Tibial nerve (tissue), 4 donors: ENCODE measurements around the gene CASP12. TPM values are rescaled to one million over a fixed set of nuclear protein-coding genes. Genes with fewer than 3 reads are reported as not detected.

Experiments used
- DNase-seq, 2 donors: peaks; one replicate each; pipeline ENCODE4 v3.0.0-alpha.2; 2019; ENCODE audit warnings: low spot score in 2 of 2
- H3K27ac ChIP-seq, 4 donors: fragments of 200-600 bp; sonication (generic) in 3 of 4; one replicate each; pipeline ENCODE4 v1.5.1; 2017 to 2019; ENCODE audit warnings: mild to moderate bottlenecking in 1 of 4
- H3K27me3 ChIP-seq, 2 donors: fragments of 200-600 bp; sonication (generic) in 1 of 2; one replicate each; pipeline versions ENCODE4 v1.5.1 to v1.6.0; 2017 to 2019
- H3K36me3 ChIP-seq, 3 donors: fragments of 200-600 bp; sonication (generic); one replicate each; pipeline ENCODE4 v1.5.1; 2018 to 2019
- H3K4me1 ChIP-seq, 4 donors: fragments of 200-600 bp; sonication (generic) in 3 of 4; one replicate each; pipeline ENCODE4 v1.5.1; 2017 to 2019
- H3K4me3 ChIP-seq, 4 donors: fragments of 200-600 bp; sonication (generic) in 3 of 4; one replicate each; pipeline ENCODE4 v1.5.1; 2017 to 2019; ENCODE audit warnings: mild to moderate bottlenecking in 1 of 4, moderate library complexity in 1 of 4
- H3K9me3 ChIP-seq, 4 donors: fragments of 200-600 bp; sonication (generic) in 3 of 4; one replicate each; pipeline ENCODE4 v1.5.1; 2017 to 2019
- EP300 ChIP-seq, 2 donors: sonication (generic); formaldehyde crosslinking; IDR thresholded peaks; one replicate each; pipeline ENCODE4 v1.6.1; 2017; ENCODE audit warnings: antibody characterized with exemption in 2 of 2, mild to moderate bottlenecking in 1 of 2
- POLR2A ChIP-seq, 2 donors: fragments of 450-650 bp; IDR thresholded peaks; one replicate each; pipeline ENCODE4 v1.6.1; 2017; ENCODE audit warnings: antibody characterized with exemption in 2 of 2, mild to moderate bottlenecking in 2 of 2, moderate library complexity in 2 of 2
- WGBS, 2 donors: methylation state at CpG; one replicate each; pipeline ENCODE4 v1.1.5; 2018; 5-methylcytosine and 5-hydroxymethylcytosine counted together
- total RNA-seq, 4 donors: library from RNA; depleted of rRNA; stranded (reverse); fragments of >200 nt; gene quantifications; one replicate each; pipeline ENCODE4 v1.1.0, GENCODE V29; 2016
- TF ChIP-seq, protein P1 (sequence below), 5 experiments: fragments of 200-600 bp in 3 of 5; fragments of 450-650 bp in 2 of 5; sonication (generic) in 3 of 5; IDR thresholded peaks; one replicate each; pipeline ENCODE4 v1.5.1; 2016 to 2019; ENCODE audit warnings: antibody characterized with exemption in 5 of 5, mild to moderate bottlenecking in 3 of 5, moderate library complexity in 2 of 5

CASP12 gene
- total RNA-seq, 4 donors from 2014 or later, result 1.7 to 2.3 (median 2.2) TPM; not detected in 1

DNA sequence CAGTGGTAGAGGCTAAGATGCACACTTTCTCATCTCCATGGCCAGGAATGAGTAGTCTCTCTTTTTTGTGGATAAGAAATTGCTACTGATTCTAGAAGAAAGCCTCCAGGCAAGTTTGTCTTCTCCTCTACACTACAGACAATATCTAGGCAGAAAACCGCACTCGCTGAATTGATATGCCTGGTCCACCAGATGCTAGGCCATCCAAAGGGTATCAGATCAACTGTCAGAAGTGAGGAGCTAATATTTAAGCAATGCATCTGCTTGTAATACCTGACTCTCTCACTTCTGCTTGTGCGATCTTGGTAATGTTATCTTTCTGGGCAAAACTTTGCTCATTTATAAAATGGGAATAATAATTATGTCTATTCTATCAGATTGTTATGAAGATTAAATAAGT, 45.0 kb downstream of the CASP12 start:
- Histone ChIP-seq H3K27me3 (no peaks in the 10 kb centered on the region), H3K27ac (no peak overlapping the region), H3K36me3 (no peaks in the 10 kb centered on the region), H3K9me3 (no peaks in the 10 kb centered on the region), H3K4me3 (no peak overlapping the region), H3K4me1 (peaks cover 0 to under 1% (median 0%) of the 10 kb centered on the region in 4 donors)
- WGBS, 2 donors, result 97 to 98% methylated on average over 3 of the region's 3 CpGs
- TF ChIP-seq EP300 (IDR thresholded peaks at IDR 0.05), result no peak
- TF ChIP-seq POLR2A (IDR thresholded peaks at IDR 0.05), result no peak
- TF ChIP-seq, protein P1, sequence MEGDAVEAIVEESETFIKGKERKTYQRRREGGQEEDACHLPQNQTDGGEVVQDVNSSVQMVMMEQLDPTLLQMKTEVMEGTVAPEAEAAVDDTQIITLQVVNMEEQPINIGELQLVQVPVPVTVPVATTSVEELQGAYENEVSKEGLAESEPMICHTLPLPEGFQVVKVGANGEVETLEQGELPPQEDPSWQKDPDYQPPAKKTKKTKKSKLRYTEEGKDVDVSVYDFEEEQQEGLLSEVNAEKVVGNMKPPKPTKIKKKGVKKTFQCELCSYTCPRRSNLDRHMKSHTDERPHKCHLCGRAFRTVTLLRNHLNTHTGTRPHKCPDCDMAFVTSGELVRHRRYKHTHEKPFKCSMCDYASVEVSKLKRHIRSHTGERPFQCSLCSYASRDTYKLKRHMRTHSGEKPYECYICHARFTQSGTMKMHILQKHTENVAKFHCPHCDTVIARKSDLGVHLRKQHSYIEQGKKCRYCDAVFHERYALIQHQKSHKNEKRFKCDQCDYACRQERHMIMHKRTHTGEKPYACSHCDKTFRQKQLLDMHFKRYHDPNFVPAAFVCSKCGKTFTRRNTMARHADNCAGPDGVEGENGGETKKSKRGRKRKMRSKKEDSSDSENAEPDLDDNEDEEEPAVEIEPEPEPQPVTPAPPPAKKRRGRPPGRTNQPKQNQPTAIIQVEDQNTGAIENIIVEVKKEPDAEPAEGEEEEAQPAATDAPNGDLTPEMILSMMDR (IDR thresholded peaks at IDR 0.05), result no peak
- DNase-seq, result no peak

DNA sequence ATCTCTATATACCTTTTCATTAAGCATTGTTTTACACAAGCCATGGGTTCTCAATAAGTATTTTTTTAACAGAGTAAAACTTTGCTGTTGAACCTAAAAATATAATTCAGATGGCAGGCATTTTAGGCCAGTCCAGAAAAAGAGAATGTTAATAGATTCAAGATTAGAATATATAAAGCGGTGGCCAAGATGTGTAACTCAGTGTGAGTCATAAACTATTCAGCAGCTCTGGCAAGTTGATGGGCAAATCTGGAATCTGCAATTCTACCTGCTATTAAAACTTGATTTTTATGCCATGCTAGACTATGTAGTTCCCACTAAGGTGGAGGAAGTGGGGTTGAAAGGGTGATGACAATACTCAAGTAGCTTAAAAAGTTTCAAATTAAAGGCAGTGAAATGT, 45.4 kb downstream of the CASP12 start:
- no peak for DNase-seq
- no peaks in the 10 kb centered on the region for H3K36me3 ChIP-seq
- 70 to 73% methylated on average over 1 of the region's 1 CpG for WGBS, 2 donors
- H3K27me3 ChIP-seq, result no peaks in the 10 kb centered on the region
- no peak overlapping the region for H3K4me3 ChIP-seq
- H3K4me1 ChIP-seq, result no peaks in the 10 kb centered on the region
- TF ChIP-seq EP300 (IDR thresholded peaks at IDR 0.05) (no peak), POLR2A (IDR thresholded peaks at IDR 0.05) (no peak)
- TF ChIP-seq, protein P1 (IDR thresholded peaks at IDR 0.05), result no peak
- no peak overlapping the region for H3K27ac ChIP-seq
- H3K9me3 ChIP-seq, result no peaks in the 10 kb centered on the region

DNA sequence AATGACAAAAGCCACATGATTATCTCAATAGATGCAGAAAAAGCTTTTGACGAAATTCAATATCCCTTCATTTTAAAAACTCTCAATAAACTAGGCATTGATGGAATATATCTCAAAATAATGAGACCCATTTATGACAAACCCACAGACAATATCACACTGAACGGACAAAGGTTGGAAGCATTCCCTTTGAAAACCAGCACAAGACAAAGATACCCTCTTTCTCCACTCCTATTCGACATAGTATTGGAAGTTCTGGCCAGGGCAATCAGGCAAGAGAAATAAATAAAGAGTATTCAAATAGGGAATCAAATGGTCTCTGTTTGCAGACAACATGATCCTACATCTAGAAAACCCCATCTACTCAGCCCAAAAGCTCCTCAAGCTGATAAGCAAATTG, 52.0 kb downstream of the CASP12 start:
- Histone ChIP-seq H3K36me3 (no peaks in the 10 kb centered on the region), H3K27me3 (no peaks in the 10 kb centered on the region), H3K27ac (peak overlapping the region in 1 of 4 donors; percentile 76), H3K9me3 (no peaks in the 10 kb centered on the region), H3K4me1 (peaks cover 0 to 4% (median 0%) of the 10 kb centered on the region in 4 donors), H3K4me3 (no peak overlapping the region)
- 60 to 61% methylated on average over 3 of the region's 3 CpGs for WGBS, 2 donors
- no peak for DNase-seq
- no peak for TF ChIP-seq POLR2A (IDR thresholded peaks at IDR 0.05)

DNA sequence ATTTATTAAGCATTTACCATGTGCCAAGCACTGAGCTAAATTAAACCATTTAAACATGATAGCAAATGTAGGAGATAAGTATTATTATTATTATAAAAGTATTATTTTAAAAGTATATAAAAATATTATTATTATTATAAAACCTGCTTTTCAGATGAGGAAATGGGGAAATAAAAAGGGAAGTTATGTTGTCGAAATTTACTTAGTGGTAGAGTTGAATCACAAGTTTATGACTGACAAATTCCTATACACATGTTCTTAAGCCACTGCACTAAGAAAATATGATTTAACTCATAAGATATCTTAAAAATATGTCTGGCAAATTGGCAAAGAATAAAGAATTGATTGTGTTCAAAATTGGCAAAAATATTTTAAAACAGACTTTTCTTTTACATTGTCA, 53.8 kb downstream of the CASP12 start:
- Histone ChIP-seq H3K4me1 (peaks cover 0 to 4% (median 2%) of the 10 kb centered on the region in 4 donors), H3K9me3 (peaks cover 0 to under 1% (median 0%) of the 10 kb centered on the region in 4 donors), H3K36me3 (no peaks in the 10 kb centered on the region), H3K27ac (peak overlapping the region in 1 of 4 donors; percentile 50), H3K4me3 (no peak overlapping the region), H3K27me3 (no peaks in the 10 kb centered on the region)
- 52 to 53% methylated on average over 1 of the region's 1 CpG for WGBS, 2 donors
- TF ChIP-seq EP300 (IDR thresholded peaks at IDR 0.05), result no peak
- no peak for TF ChIP-seq POLR2A (IDR thresholded peaks at IDR 0.05)
- no peak for DNase-seq

DNA sequence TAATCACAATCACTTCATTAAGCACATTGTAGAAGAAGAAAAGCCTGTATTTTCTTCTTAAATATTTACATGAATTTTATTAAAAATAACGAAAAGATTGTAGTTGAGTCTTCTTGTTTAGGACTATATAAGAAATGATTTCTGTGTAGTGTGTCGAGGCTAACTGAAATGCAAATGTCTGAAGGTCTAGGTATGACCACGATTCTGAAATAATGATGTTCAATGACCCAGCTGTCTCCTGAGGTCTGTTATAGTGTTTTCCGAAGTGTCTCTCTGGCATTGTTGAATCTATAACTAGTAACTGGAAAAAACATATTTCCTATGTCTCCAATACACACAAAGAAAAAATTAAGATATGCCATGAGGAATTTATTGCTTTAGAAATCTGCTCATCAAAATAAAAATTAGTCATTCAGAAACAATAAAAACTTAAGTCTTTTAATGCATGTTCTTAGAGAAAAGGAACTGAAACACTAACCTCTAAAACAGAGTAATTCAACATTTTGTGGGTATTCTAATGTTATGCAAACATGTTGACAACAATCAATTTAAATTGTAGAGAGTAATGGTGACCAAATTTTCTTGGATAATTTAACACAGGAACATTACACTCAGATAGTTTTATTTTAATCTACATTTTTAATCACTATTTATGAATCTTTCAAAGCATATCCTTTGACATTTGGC, 55.0 kb downstream of the CASP12 start:
- Histone ChIP-seq H3K27ac (peak overlapping the region in 2 of 4 donors; percentile 15 to 28), H3K4me3 (no peak overlapping the region), H3K36me3 (no peaks in the 10 kb centered on the region), H3K9me3 (peaks cover 0 to 9% (median 0%) of the 10 kb centered on the region in 4 donors), H3K4me1 (peaks cover 0 to 4% (median 2%) of the 10 kb centered on the region in 4 donors), H3K27me3 (no peaks in the 10 kb centered on the region)
- no peak for TF ChIP-seq EP300 (IDR thresholded peaks at IDR 0.05)
- TF ChIP-seq, protein P1 (IDR thresholded peaks at IDR 0.05), result no peak
- no peak for DNase-seq
- WGBS, 2 donors, result 40 to 46% methylated on average over 4 of the region's 4 CpGs

DNA sequence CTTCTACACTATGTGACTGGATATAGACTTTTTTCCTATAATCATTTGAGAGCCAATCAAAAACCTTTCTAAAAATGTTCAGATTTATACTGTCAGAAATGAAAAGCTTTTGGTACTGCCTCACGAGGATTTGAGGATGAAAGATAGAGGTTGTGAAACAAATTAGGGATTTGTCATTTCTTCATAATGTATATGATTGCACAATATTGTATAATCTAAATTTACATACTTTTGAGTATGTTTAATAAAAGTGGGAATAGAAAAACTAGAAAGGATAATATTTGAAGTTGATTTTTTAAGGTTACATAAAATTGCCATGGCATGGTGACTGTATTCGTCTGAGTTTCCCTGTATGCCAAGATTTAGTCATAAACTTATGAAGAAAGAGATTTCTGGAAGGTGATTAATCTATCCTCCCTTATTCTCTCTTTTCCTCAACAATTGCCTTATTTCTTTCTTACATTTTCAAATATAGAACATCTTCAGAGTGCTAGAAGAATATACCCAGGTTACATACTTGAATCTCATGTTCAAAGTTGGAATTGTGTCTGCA, 56.2 kb downstream of the CASP12 start:
- WGBS, 2 donors, result 44 to 56% methylated on average over 2 of the region's 2 CpGs
- Histone ChIP-seq H3K27me3 (no peaks in the 10 kb centered on the region), H3K27ac (peak overlapping the region in 1 of 4 donors; percentile 53), H3K4me1 (peaks cover 0 to 4% (median 2%) of the 10 kb centered on the region in 4 donors), H3K9me3 (peaks cover 0 to 9% (median 0%) of the 10 kb centered on the region in 4 donors), H3K4me3 (peak overlapping the region in 1 of 4 donors; percentile 2), H3K36me3 (no peaks in the 10 kb centered on the region)
- TF ChIP-seq, protein P1 (IDR thresholded peaks at IDR 0.05), result no peak
- TF ChIP-seq EP300 (IDR thresholded peaks at IDR 0.05) (no peak), POLR2A (IDR thresholded peaks at IDR 0.05) (no peak)
- DNase-seq, result no peak
